Caco-2 (cell line): ENCODE results near the gene SRRM4. TPM values are rescaled to one million over a fixed set of nuclear protein-coding genes. Genes with fewer than 3 reads are reported as not detected.

Source experiments
- BruUV-seq: library from RNA; stranded (reverse); fragments of 400-500 nt; replicated peaks from 2 replicates; lab custom pipeline; 2021; lab: Mats Ljungman, UMichigan
- CTCF ChIA-PET: fragments of 300-600 bp; sonication (Branson Sonifier 250); formaldehyde crosslinking; loops from one replicate; lab custom pipeline; 2022; ENCODE audit warnings: antibody characterized with exemption; lab: Charles Lee
- POLR2A ChIA-PET: fragments of 300-600 bp; sonication (Branson Sonifier 250); formaldehyde crosslinking; loops from one replicate; lab custom pipeline; 2022; ENCODE audit warnings: antibody characterized with exemption; lab: Charles Lee
- DNase-seq, 2 experiments: peaks; one replicate each; pipeline versions ENCODE4 v3.0.0 to v3.0.0-alpha.2; 2020 to 2022
- H3K27me3 ChIP-seq: replicated peaks from 2 replicates; pipeline ENCODE4 v1.6.0; 2011; ENCODE audit warnings: low read length; ENCODE audit not compliant: control insufficient read depth, insufficient read depth
- H3K36me3 ChIP-seq: 2 replicates; pipeline ENCODE4 v1.5.1; 2011; ENCODE audit warnings: low read length; ENCODE audit not compliant: control insufficient read depth, insufficient read depth
- H3K4me1 ChIP-seq: fragments of 250-450 bp; sonication (Bioruptor Pico); 2 replicates; pipeline ENCODE4 v1.5.1; 2020; ENCODE audit warnings: mild to moderate bottlenecking
- H3K4me3 ChIP-seq: 2 replicates; pipeline ENCODE4 v1.5.1; 2011; ENCODE audit warnings: low read depth, mild to moderate bottlenecking, control low read depth, low read length
- H3K9me3 ChIP-seq: fragments of 250-450 bp; sonication (Bioruptor Pico); 2 replicates; pipeline ENCODE4 v1.5.1; 2020; ENCODE audit warnings: mild to moderate bottlenecking, moderate library complexity
- H3K27ac Mint-ChIP-seq: one replicate; pipeline ENCODE4 v1.8.0; 2022; ENCODE audit warnings: mixed read lengths; ENCODE audit not compliant: unreplicated experiment
- H3K27me3 Mint-ChIP-seq: one replicate; pipeline ENCODE4 v1.8.0; 2022; ENCODE audit warnings: mixed read lengths; ENCODE audit not compliant: insufficient read depth, unreplicated experiment
- H3K36me3 Mint-ChIP-seq: one replicate; pipeline ENCODE4 v1.8.0; 2022; ENCODE audit warnings: mild to moderate bottlenecking, mixed read lengths; ENCODE audit not compliant: insufficient read depth, unreplicated experiment
- H3K4me1 Mint-ChIP-seq: one replicate; pipeline ENCODE4 v1.8.0; 2022; ENCODE audit warnings: low read depth, mixed read lengths; ENCODE audit not compliant: unreplicated experiment
- H3K4me3 Mint-ChIP-seq: one replicate; pipeline ENCODE4 v1.8.0; 2022; ENCODE audit warnings: mild to moderate bottlenecking, moderate library complexity, mixed read lengths; ENCODE audit not compliant: unreplicated experiment
- H3K9me3 Mint-ChIP-seq: one replicate; pipeline ENCODE4 v1.8.0; 2022; ENCODE audit warnings: mixed read lengths; ENCODE audit not compliant: unreplicated experiment
- intact Hi-C: fragments of 100-400 bp; cut with micrococcal nuclease; formaldehyde crosslinking; loops from one replicate; pipeline ENCODE4 v1.10.0; 2022; ENCODE audit not compliant: unreplicated experiment
- total RNA-seq: library from RNA; stranded (reverse); gene quantifications from 2 replicates; pipeline ENCODE4 v1.2.3, GENCODE V29; 2022
- TF ChIP-seq, protein P1 (sequence below), 2 experiments: fragments of 200-600 bp in 1 of 2; IDR thresholded peaks; 1 replicate in 1 of 2; 2 replicates in 1 of 2; pipeline versions ENCODE4 v1.5.1 to v1.8.0; 2011 to 2022; ENCODE audit warnings: antibody characterized with exemption in 1 of 2, control low read depth in 1 of 2, inconsistent platforms in 1 of 2, low read depth in 1 of 2, low read length in 1 of 2, mild to moderate bottlenecking in 1 of 2, moderate library complexity in 1 of 2; ENCODE audit not compliant: insufficient read depth in 1 of 2, severe bottlenecking in 1 of 2, unreplicated experiment in 1 of 2

SRRM4 gene
- total RNA-seq, 1 experiment from 2014 or later, result not detected

DNA sequence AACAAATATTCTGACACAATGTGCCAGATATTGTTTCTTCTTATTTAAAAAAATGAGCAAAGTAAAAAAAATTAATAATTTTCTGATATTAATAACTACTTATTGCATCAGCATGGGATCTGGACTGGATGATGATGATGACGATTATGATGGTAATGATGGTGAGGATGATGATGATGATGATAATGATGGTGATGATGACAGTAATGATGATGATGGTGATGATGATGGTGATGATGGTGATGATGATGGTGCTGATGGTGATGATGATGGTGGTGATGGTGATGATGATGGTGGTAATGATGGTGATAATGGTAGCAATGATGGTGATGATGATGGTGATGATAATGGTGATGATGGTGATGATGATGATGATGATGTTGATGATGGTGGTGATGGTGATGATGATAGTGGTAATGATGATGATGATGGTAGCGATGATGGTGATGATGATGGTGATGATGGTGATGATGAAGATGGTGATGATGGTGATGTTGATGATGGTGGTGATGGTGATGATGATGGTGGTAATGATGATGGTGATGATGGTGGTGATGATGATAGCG lies 94.0 kb downstream of the SRRM4 start:
- no TSS peak for BruUV-seq
- intact Hi-C loops, result no loop called here

DNA sequence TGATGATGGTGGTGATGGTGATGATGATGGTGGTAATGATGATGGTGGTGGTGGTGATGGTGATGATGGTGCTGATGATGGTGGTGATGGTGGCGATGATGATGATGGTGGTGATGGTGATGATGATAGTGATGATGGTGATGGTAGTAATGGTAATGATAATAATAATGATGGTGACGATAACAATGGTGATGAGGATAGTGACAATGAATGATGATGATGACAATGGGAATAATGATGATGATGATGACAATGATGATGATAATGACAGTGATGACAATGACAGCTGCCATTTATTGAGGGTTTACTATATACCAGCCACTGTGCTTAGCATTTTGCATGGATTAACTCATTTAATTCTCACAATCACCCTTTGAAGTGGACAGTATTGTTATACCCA lies 94.6 kb downstream of the SRRM4 start:
- Histone ChIP-seq H3K27me3 (no peaks in the 10 kb centered on the region), H3K4me3 (no peak overlapping the region), H3K4me1 (no peaks in the 10 kb centered on the region), H3K36me3 (no peaks in the 10 kb centered on the region), H3K9me3 (no peaks in the 10 kb centered on the region)
- Mint-ChIP-seq H3K9me3 (no peaks in the 10 kb centered on the region), H3K27ac (no peak overlapping the region), H3K4me1 (no peaks in the 10 kb centered on the region), H3K27me3 (peaks cover 8% of the 10 kb centered on the region), H3K36me3 (no peaks in the 10 kb centered on the region), H3K4me3 (no peak overlapping the region)
- intact Hi-C loops, result no loop called here
- CTCF ChIA-PET, result no interaction called here
- BruUV-seq, result no TSS peak
- no peak for DNase-seq
- TF ChIP-seq, protein P1, sequence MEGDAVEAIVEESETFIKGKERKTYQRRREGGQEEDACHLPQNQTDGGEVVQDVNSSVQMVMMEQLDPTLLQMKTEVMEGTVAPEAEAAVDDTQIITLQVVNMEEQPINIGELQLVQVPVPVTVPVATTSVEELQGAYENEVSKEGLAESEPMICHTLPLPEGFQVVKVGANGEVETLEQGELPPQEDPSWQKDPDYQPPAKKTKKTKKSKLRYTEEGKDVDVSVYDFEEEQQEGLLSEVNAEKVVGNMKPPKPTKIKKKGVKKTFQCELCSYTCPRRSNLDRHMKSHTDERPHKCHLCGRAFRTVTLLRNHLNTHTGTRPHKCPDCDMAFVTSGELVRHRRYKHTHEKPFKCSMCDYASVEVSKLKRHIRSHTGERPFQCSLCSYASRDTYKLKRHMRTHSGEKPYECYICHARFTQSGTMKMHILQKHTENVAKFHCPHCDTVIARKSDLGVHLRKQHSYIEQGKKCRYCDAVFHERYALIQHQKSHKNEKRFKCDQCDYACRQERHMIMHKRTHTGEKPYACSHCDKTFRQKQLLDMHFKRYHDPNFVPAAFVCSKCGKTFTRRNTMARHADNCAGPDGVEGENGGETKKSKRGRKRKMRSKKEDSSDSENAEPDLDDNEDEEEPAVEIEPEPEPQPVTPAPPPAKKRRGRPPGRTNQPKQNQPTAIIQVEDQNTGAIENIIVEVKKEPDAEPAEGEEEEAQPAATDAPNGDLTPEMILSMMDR (IDR thresholded peaks at IDR 0.05; ENCODE audit: insufficient read depth in 1 of 2, low read depth in 1 of 2, low read length in 1 of 2, severe bottlenecking in 1 of 2, unreplicated experiment in 1 of 2), result no peak
- POLR2A ChIA-PET, result no interaction called here

More for the DNA sequence above, 94.0 kb downstream of the SRRM4 start:
- DNase-seq, result no peak
- Histone ChIP-seq H3K36me3 (no peaks in the 10 kb centered on the region), H3K4me1 (no peaks in the 10 kb centered on the region), H3K27me3 (no peaks in the 10 kb centered on the region), H3K4me3 (no peak overlapping the region), H3K9me3 (no peaks in the 10 kb centered on the region)
- Mint-ChIP-seq H3K27ac (no peak overlapping the region), H3K27me3 (peaks cover 5% of the 10 kb centered on the region), H3K9me3 (no peaks in the 10 kb centered on the region), H3K4me3 (no peak overlapping the region), H3K4me1 (no peaks in the 10 kb centered on the region), H3K36me3 (no peaks in the 10 kb centered on the region)
- TF ChIP-seq, protein P1 (IDR thresholded peaks at IDR 0.05; ENCODE audit: insufficient read depth in 1 of 2, low read depth in 1 of 2, low read length in 1 of 2, severe bottlenecking in 1 of 2, unreplicated experiment in 1 of 2), result no peak
- CTCF ChIA-PET, result no interaction called here
- POLR2A ChIA-PET, result no interaction called here

DNA sequence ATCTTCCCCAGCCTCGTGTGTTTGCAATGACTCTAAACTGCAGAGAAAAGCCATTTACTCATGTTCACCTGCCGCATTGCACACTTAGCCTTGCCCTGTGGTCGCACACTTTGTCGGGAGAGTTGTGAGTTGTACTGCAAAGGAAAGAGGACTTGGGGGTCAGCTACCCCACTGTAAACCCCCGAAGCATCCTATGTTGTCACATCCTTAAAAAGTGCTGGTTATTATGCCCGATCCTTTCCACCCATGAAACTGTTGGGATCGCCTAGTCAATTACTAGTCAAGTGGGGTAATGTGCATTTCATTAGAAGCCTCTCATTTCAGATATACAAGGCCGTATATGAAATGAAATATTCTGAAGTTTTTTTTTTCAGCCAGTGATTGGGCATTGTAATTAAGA lies 98.2 kb downstream of the SRRM4 start:
- CTCF ChIA-PET, result no interaction called here

More for the DNA sequence above, 98.2 kb downstream of the SRRM4 start:
- Mint-ChIP-seq H3K27ac (no peak overlapping the region), H3K27me3 (peaks cover 25% of the 10 kb centered on the region), H3K36me3 (no peaks in the 10 kb centered on the region), H3K9me3 (no peaks in the 10 kb centered on the region), H3K4me1 (no peaks in the 10 kb centered on the region), H3K4me3 (no peak overlapping the region)
- intact Hi-C loops, result no loop called here
- POLR2A ChIA-PET, result no interaction called here
- DNase-seq, result no peak
- TF ChIP-seq, protein P1 (IDR thresholded peaks at IDR 0.05; ENCODE audit: insufficient read depth in 1 of 2, low read depth in 1 of 2, low read length in 1 of 2, severe bottlenecking in 1 of 2, unreplicated experiment in 1 of 2), result no peak
- BruUV-seq, result no TSS peak
- no peaks in the 10 kb centered on the region for H3K36me3 ChIP-seq
- no peaks in the 10 kb centered on the region for H3K9me3 ChIP-seq
- no peaks in the 10 kb centered on the region for H3K4me1 ChIP-seq
- no peaks in the 10 kb centered on the region for H3K27me3 ChIP-seq
- H3K4me3 ChIP-seq, result no peak overlapping the region
